Uterine smooth muscle cell (primary cell): ENCODE results near the gene FBXL2. TPM values are rescaled to one million over a fixed set of nuclear protein-coding genes. Genes with fewer than 3 reads are reported as not detected.

Source experiments
- total RNA-seq: library from RNA; depleted of rRNA; stranded (reverse); fragments of >200 nt; gene quantifications from 2 replicates; pipeline ENCODE4 v1.2.3, GENCODE V29; 2014

FBXL2 gene
- 19.4 and 29.0 TPM in 2 replicates for total RNA-seq

GRCh38 chr3:33277193-33277882, at the start of gene FBXL2:
Gene FBXL2 (plus strand): TSS chr3:33277442. CDS start chr3:33277513, 71 bp downstream.

Other genes with a start within 250 kb of the FBXL2 start
- gene GLB1, start 180.3 kb upstream of the FBXL2 start, total RNA-seq = 64.7 and 104 TPM in 2 replicates
- gene TMPPE, start 180.3 kb upstream of the FBXL2 start, total RNA-seq = 3.9 and 4.0 TPM in 2 replicates
- 136 and 245 TPM in 2 replicates for gene CRTAP, start 163.4 kb upstream of the FBXL2 start, total RNA-seq
- gene SUSD5, start 58.6 kb upstream of the FBXL2 start, total RNA-seq = 2.3 and 4.1 TPM in 2 replicates
- 60.6 and 61.0 TPM in 2 replicates for gene UBP1, start 163.0 kb downstream of the FBXL2 start, total RNA-seq